Cardiac septum (tissue), 1 donor: Measurements from ENCODE around the gene PLGRKT. TPM values are rescaled to one million over a fixed set of nuclear protein-coding genes. Genes with fewer than 3 reads are reported as not detected.
"Not testable (repeated sequence)": the region's sequence is repeated elsewhere in the genome, so short reads cannot be mapped to it uniquely, and the experiment has no call there.

ENCODE experiments used
- DNase-seq: peaks from one replicate; pipeline ENCODE4 v3.0.0-alpha.2; 2020; ENCODE audit warnings: low spot score
- intact Hi-C: fragments of 100-400 bp; cut with DNase I; formaldehyde crosslinking; loops from one replicate; pipeline ENCODE4 v1.14.0; 2022
- total RNA-seq: library from RNA; stranded (reverse); fragmentation: NEBNext Ultra II Directional; extraction: Animal tissue kit (Norgen Biotek cat#: 25700); gene quantifications from one replicate; pipeline ENCODE4 v1.2.1, GENCODE V29; 2021
- donor health status: DM: no; HTN: no; CAD: no.

The PLGRKT gene
- total RNA-seq, 1 donor from 2014 or later, result 28.9 TPM

GRCh38 chr9:5393976-5394375 is 43.7 kb downstream of the PLGRKT start:
- DNase-seq, intact Hi-C loops: not testable (repeated sequence)

GRCh38 chr9:5393497-5393896 is 44.2 kb downstream of the PLGRKT start:
- no peak for DNase-seq
- intact Hi-C loops, result no loop called here

- DNase-seq, result no peak
- intact Hi-C loops, result no loop called here
These were observed 45.4 kb downstream of the PLGRKT start for GRCh38 chr9:5392285-5392684.

- no peak for DNase-seq
- intact Hi-C loops, result no loop called here
These were observed 48.5 kb downstream of the PLGRKT start for GRCh38 chr9:5389109-5389732.

GRCh38 chr9:5388026-5388819 is 49.5 kb downstream of the PLGRKT start:
- intact Hi-C loops, result no loop called here

GRCh38 chr9:5384436-5384835 is 53.3 kb downstream of the PLGRKT start:
- DNase-seq, result no peak
- intact Hi-C loops, result no loop called here

More at GRCh38 chr9:5388026-5388819, 49.5 kb downstream of the PLGRKT start:
- no peak for DNase-seq

- intact Hi-C loops, result no loop called here
- no peak for DNase-seq
These were observed 55.2 kb downstream of the PLGRKT start for GRCh38 chr9:5382479-5382878.

- no peak for DNase-seq
- intact Hi-C loops, result no loop called here
These were observed 61.8 kb downstream of the PLGRKT start for GRCh38 chr9:5375790-5376477.

GRCh38 chr9:5375091-5375490 is 62.6 kb downstream of the PLGRKT start:
- no peak for DNase-seq
- intact Hi-C loops, result no loop called here

GRCh38 chr9:5364294-5365024 is 73.3 kb downstream of the PLGRKT start:
- no peak for DNase-seq
- intact Hi-C loops, result no loop called here

GRCh38 chr9:5361326-5362010 is 76.3 kb downstream of the PLGRKT start:
- DNase-seq, result no peak
- intact Hi-C loops, result no loop called here

GRCh38 chr9:5360341-5360740 is 77.4 kb downstream of the PLGRKT start:
- intact Hi-C loops, result no loop called here
- no peak for DNase-seq

- no peak for DNase-seq
- intact Hi-C loops, result no loop called here
These were observed 80.2 kb downstream of the PLGRKT start for GRCh38 chr9:5357431-5358105.

GRCh38 chr9:5355817-5356216 is 81.9 kb downstream of the PLGRKT start:
- intact Hi-C loops, result no loop called here

GRCh38 chr9:5355226-5355625 is 82.5 kb downstream of the PLGRKT start:
- intact Hi-C loops, result no loop called here
- no peak for DNase-seq

More at GRCh38 chr9:5355817-5356216, 81.9 kb downstream of the PLGRKT start:
- DNase-seq, result no peak

- intact Hi-C loops, result no loop called here
- no peak for DNase-seq
These were observed 83.5 kb downstream of the PLGRKT start for GRCh38 chr9:5354184-5354583.

- DNase-seq, result no peak
- intact Hi-C loops, result no loop called here
These were observed 85.0 kb downstream of the PLGRKT start for GRCh38 chr9:5352637-5353248.
